SH-SY5Y (cell line): ENCODE data around the gene WDR93.

Source experiments
- GATA2 ChIP-seq: IDR thresholded peaks from 2 replicates; pipeline ENCODE4 v1.6.1; 2011; ENCODE audit warnings: mild to moderate bottlenecking, low read depth, low read length
- GATA3 ChIP-seq: IDR thresholded peaks from 2 replicates; pipeline ENCODE4 v1.6.1; 2011; ENCODE audit warnings: low read depth, mild to moderate bottlenecking, low read length, moderate library complexity

DNA sequence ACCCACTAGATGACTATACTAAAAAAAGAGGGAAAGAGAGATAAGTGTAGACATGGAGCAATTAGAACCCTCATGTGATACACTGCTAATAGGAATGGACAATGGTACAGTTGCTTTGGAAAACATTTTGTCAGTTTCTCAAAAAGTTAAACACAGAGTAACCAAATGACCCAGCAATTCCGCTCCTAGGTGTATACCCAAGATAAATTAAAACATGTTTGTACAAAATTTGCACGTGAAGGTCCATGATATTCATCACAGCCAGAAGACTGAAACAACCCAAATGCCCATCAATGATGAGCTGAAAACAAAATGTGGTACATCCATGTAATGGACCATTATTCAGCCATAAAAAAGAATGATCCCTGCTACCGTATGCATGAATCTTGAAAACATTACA lies 97.3 kb downstream of the WDR93 start:
- TF ChIP-seq GATA3 (no peak), GATA2 (no peak)
